Immature natural killer cell (primary cell): Measurements from ENCODE around the gene TBC1D5. TPM values are rescaled to one million over a fixed set of nuclear protein-coding genes. Genes with fewer than 3 reads are reported as not detected.

Experiments
- DNase-seq, 3 donors: peaks; one replicate each; pipeline ENCODE4 v3.0.0; 2022; ENCODE audit warnings: mixed read lengths in 1 of 3
- H3K27ac Mint-ChIP-seq, 6 donors: one replicate each; pipeline ENCODE4 v1.8.0; 2020; ENCODE audit warnings: mixed read lengths in 6 of 6, mild to moderate bottlenecking in 5 of 6, inconsistent platforms in 4 of 6, moderate library complexity in 3 of 6
- H3K27me3 Mint-ChIP-seq, 3 donors: one replicate each; pipeline ENCODE4 v1.8.0; 2020 to 2021; ENCODE audit warnings: low read depth in 3 of 3, mild to moderate bottlenecking in 3 of 3, mixed read lengths in 3 of 3, moderate library complexity in 3 of 3, inconsistent platforms in 1 of 3
- H3K36me3 Mint-ChIP-seq, 3 donors: one replicate each; pipeline ENCODE4 v1.8.0; 2020; ENCODE audit warnings: mixed read lengths in 3 of 3, inconsistent platforms in 2 of 3, mild to moderate bottlenecking in 2 of 3
- H3K4me1 Mint-ChIP-seq, 2 donors: one replicate each; pipeline ENCODE4 v1.8.0; 2020; ENCODE audit warnings: inconsistent platforms in 2 of 2, mild to moderate bottlenecking in 2 of 2, mixed read lengths in 2 of 2, moderate library complexity in 1 of 2
- H3K4me3 Mint-ChIP-seq, 5 donors: one replicate each; pipeline ENCODE4 v1.8.0; 2020; ENCODE audit warnings: mild to moderate bottlenecking in 5 of 5, mixed read lengths in 5 of 5, inconsistent platforms in 3 of 5, moderate library complexity in 3 of 5
- H3K9me3 Mint-ChIP-seq, 6 donors: one replicate each; pipeline ENCODE4 v1.8.0; 2020; ENCODE audit warnings: mild to moderate bottlenecking in 6 of 6, mixed read lengths in 6 of 6, inconsistent platforms in 4 of 6, moderate library complexity in 3 of 6
- polyA plus RNA-seq, 3 donors: library from polyadenylated mRNA; unstranded; fragments of 300-500 nt; fragmentation: Illumina TruSeq; gene quantifications; one replicate each; pipeline ENCODE4 v1.2.3, GENCODE V29; 2021

TBC1D5 gene
- polyA plus RNA-seq, 3 donors from 2014 or later = 20.5 to 49.2 (median 25.8) TPM

DNA sequence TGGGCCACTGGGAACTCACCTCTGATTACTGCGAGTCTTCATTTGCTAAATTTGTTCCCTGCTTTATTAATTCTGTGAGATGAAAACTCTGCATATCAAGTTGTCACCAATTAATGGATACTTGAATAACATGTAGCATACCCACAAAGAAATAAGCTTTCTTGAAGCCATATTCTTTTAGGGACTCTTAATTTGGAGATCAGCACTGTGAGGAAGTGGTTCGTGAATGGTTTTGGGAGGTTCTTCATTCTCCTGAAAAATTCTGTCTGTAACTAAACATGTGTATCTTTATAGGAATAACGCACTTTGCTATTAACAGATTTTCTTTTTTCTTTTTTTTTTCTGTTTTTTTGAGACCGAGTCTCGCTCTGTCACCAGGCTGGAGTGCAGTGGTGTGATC lies 19.1 kb upstream of the TBC1D5 start:
- no peaks in the 10 kb centered on the region for H3K9me3 Mint-ChIP-seq
- H3K4me1 Mint-ChIP-seq = no peaks in the 10 kb centered on the region
- no peak overlapping the region for H3K27ac Mint-ChIP-seq
- no peak for DNase-seq
- H3K36me3 Mint-ChIP-seq = no peaks in the 10 kb centered on the region
- H3K27me3 Mint-ChIP-seq = peaks cover 0 to 3% (median 0%) of the 10 kb centered on the region in 3 donors
- H3K4me3 Mint-ChIP-seq = no peak overlapping the region

GRCh38 chr3:17759901-17760300 lies 17.5 kb upstream of the TBC1D5 start:
- DNase-seq = no peak
- H3K36me3 Mint-ChIP-seq = no peaks in the 10 kb centered on the region
- H3K4me1 Mint-ChIP-seq = no peaks in the 10 kb centered on the region

DNA sequence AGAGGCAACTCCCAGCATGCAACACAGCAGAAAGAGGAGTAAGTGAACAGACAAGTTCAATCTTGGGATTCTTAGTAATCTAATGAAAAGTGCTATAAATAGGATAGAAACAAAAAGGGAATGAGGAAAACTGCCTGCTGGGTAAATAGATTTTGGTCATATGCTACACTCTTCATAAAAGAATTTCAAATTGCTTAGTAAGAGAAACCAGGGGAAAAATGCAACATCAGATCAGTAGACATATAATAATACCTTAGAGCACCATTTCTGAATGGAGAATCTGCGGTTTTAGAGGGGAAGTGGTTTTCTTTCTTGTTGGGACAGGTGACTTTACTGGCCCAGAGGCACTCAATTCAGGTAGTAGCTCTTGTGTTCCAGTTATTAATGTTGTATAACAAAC lies 13.4 kb upstream of the TBC1D5 start:
- no peak overlapping the region for H3K27ac Mint-ChIP-seq
- DNase-seq = no peak

More at GRCh38 chr3:17759901-17760300, 17.5 kb upstream of the TBC1D5 start:
- Mint-ChIP-seq H3K9me3 (no peaks in the 10 kb centered on the region), H3K27me3 (peaks cover 0 to 2% (median 1%) of the 10 kb centered on the region in 3 donors), H3K4me3 (no peak overlapping the region), H3K27ac (no peak overlapping the region)

DNA sequence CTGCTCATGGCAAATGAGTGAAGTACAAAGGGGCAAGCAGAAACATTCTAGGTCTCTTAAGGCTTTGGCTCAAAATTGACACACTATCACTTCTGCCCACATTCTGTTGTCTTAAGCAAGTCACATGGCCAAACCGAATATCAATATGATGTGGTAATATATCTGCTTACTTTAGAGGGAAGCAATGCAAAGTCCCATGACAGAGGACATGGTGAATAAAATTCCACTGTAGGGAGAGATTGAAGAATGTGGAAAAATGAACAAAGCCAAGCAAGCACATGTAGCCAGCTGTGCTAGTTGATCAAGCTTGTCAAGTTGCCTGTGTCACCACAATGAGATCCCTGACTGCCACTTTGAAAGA lies 11.2 kb upstream of the TBC1D5 start:
- H3K9me3 Mint-ChIP-seq = no peaks in the 10 kb centered on the region
- peaks cover 0 to 2% (median 1%) of the 10 kb centered on the region in 3 donors for H3K27me3 Mint-ChIP-seq
- no peak for DNase-seq
- peaks cover 12 to 14% of the 10 kb centered on the region in 2 donors for H3K4me1 Mint-ChIP-seq
- no peak overlapping the region for H3K27ac Mint-ChIP-seq
- no peak overlapping the region for H3K4me3 Mint-ChIP-seq
- no peaks in the 10 kb centered on the region for H3K36me3 Mint-ChIP-seq

More for the DNA sequence above, 13.4 kb upstream of the TBC1D5 start:
- no peaks in the 10 kb centered on the region for H3K36me3 Mint-ChIP-seq
- no peaks in the 10 kb centered on the region for H3K9me3 Mint-ChIP-seq
- H3K4me3 Mint-ChIP-seq = no peak overlapping the region
- no peaks in the 10 kb centered on the region for H3K4me1 Mint-ChIP-seq
- peaks cover 0 to 2% (median 1%) of the 10 kb centered on the region in 3 donors for H3K27me3 Mint-ChIP-seq

DNA sequence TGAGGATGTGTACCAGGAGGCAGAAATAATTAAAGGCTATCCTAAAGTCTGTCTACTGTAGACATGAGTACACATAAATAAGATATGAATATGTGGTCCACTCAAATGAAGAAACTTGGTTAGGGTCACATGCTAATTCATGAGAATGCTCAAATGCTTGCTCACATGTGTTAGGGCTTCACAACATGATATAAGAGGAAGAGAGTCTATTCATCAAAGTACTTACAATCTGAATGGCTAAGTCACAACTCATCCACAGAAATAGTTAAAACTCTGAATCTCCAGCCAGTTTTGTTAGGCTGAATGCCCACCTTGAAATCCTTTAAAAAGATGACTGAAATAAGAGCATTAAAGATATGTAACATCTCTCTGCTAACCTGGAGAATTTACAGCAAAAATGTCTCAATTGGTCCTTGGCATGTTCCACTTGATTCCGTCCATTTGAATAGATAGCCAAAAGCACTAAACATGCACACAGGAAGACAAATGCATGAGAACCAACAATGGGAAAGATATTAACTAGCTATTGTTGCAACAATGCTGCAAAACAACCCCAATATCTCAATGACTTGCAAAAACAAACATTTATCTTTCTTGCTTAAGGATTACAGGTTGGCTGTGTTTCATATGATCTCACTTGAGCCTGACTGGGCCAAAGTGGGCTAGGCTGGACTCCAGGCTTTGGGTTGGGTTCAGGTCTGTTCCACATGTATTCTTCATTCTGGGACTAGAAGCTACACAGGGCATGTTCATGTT lies 10.6 kb upstream of the TBC1D5 start:
- Mint-ChIP-seq H3K4me3 (no peak overlapping the region), H3K9me3 (no peaks in the 10 kb centered on the region), H3K27ac (no peak overlapping the region), H3K4me1 (peaks cover 12 to 14% of the 10 kb centered on the region in 2 donors), H3K27me3 (peaks cover 0 to 2% (median 1%) of the 10 kb centered on the region in 3 donors), H3K36me3 (no peaks in the 10 kb centered on the region)
- no peak for DNase-seq

DNA sequence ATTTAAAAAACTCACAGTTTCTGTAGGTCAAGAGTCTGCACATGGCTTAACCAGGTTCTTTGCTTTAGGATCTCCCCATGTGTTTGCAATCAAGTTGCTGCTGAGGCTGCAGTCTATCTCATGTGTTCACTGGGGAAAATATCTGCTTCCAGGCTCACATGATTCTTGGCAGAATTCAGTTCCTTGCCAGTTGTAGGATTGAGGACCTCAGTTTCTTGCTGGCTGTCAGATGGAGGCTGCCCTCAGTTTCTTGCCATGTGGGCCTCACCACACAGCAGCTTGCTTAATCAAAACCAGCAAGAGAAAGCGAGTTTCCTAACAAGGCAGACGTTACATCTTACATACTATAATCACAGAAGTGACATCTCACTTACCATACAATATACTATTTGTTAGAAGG lies 10.0 kb upstream of the TBC1D5 start:
- no peaks in the 10 kb centered on the region for H3K9me3 Mint-ChIP-seq
- H3K27ac Mint-ChIP-seq = no peak overlapping the region
- no peak overlapping the region for H3K4me3 Mint-ChIP-seq
- peaks cover 0 to 2% (median 0%) of the 10 kb centered on the region in 3 donors for H3K27me3 Mint-ChIP-seq
- H3K4me1 Mint-ChIP-seq = peaks cover 12 to 14% of the 10 kb centered on the region in 2 donors
- DNase-seq = no peak
- H3K36me3 Mint-ChIP-seq = no peaks in the 10 kb centered on the region

DNA sequence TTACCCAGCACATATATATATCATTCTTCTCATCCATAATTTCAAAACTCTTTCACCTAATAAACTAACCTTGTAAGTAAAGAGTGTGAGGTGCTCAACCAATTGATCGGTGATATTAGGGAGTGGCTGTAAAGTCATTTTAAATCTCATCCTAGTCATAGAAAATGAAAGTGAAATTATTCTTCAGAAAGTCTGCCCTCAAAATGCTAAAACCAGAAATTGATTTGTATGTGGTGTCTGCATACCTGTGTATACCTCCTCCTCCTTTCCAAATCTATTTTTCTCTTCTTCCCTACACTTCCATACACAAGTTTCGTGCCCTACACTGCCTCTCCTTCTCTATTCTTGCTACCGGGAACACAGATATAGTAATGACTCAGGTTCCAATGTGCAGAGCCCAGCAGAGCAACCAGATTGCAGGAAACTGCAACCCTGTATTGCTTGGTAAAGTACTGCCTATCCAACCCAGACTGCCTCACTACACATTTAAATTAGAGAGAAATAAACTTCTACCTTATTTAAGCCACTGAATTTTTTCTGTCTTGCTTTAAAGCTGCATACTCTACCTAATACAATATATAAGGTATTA lies 7.4 kb upstream of the TBC1D5 start:
- Mint-ChIP-seq H3K27me3 (peaks cover 0 to 1% (median 0%) of the 10 kb centered on the region in 3 donors), H3K4me3 (peak overlapping the region; percentile 60 to 90 (median 84)), H3K36me3 (no peaks in the 10 kb centered on the region), H3K4me1 (peaks cover 12 to 14% of the 10 kb centered on the region in 2 donors), H3K9me3 (no peaks in the 10 kb centered on the region), H3K27ac (peak overlapping the region; percentile 29 to 88 (median 70))
- DNase-seq = no peak

- H3K27ac Mint-ChIP-seq = peak overlapping the region in 5 of 6 donors; percentile 28 to 76 (median 68)
- no peaks in the 10 kb centered on the region for H3K9me3 Mint-ChIP-seq
- no peak for DNase-seq
- H3K4me1 Mint-ChIP-seq = peaks cover 12 to 14% of the 10 kb centered on the region in 2 donors
- H3K27me3 Mint-ChIP-seq = peaks cover 0 to 1% (median 0%) of the 10 kb centered on the region in 3 donors
- no peaks in the 10 kb centered on the region for H3K36me3 Mint-ChIP-seq
- H3K4me3 Mint-ChIP-seq = peak overlapping the region; percentile 60 to 90 (median 84)
Observed at GRCh38 chr3:17749281-17749680, 6.8 kb upstream of the TBC1D5 start.

- H3K9me3 Mint-ChIP-seq = no peaks in the 10 kb centered on the region
- peaks cover 0 to 1% (median 0%) of the 10 kb centered on the region in 3 donors for H3K27me3 Mint-ChIP-seq
- H3K4me3 Mint-ChIP-seq = peak overlapping the region in 1 of 5 donors; percentile 9
- DNase-seq = no peak
- peaks cover 18 to 21% of the 10 kb centered on the region in 2 donors for H3K4me1 Mint-ChIP-seq
- no peaks in the 10 kb centered on the region for H3K36me3 Mint-ChIP-seq
- no peak overlapping the region for H3K27ac Mint-ChIP-seq
Observed at GRCh38 chr3:17747890-17748247, 5.4 kb upstream of the TBC1D5 start.

DNA sequence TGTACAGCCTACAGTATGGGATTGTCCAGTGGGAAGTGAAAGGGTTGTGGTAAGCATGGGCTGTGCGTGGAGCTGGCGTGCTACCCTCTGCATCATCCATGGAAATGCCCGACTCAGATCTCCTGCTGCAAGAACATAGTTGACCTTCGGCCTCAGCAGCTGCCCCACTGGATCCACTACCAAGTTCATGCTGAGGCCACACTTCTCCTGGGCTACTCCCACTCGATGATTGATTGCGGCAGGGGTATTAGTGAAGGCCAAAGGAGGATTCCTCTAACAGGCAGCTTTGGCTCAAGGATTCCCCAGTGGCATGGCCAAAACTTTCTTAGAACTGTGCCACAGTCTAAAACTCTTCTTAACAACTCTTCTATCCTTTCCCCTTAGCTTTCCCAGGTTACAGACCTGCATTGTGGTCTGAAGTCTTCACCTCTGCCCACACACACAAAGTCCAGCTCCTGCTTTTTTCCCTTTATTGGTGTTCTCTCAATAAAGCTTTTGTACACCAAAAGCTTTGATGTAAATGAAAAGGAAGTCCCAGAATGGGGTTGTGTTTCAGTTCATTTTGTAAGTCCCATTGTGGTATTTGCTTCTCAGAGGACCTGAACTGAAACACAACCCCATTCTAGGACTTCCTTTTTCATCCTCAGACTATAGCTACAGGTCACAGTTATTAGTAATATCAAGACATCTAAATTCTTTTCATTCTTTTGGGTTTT lies 4.9 kb upstream of the TBC1D5 start:
- peak overlapping the region in 1 of 6 donors; percentile 46 for H3K27ac Mint-ChIP-seq
- peaks cover 20 to 23% of the 10 kb centered on the region in 2 donors for H3K4me1 Mint-ChIP-seq
- DNase-seq = no peak
- peaks cover 0 to 5% (median 1%) of the 10 kb centered on the region in 3 donors for H3K27me3 Mint-ChIP-seq
- H3K9me3 Mint-ChIP-seq = no peaks in the 10 kb centered on the region
- H3K4me3 Mint-ChIP-seq = peak overlapping the region in 2 of 5 donors; percentile 9 to 34
- H3K36me3 Mint-ChIP-seq = no peaks in the 10 kb centered on the region

GRCh38 chr3:17745894-17746293 lies 3.5 kb upstream of the TBC1D5 start:
- no peaks in the 10 kb centered on the region for H3K36me3 Mint-ChIP-seq
- no peaks in the 10 kb centered on the region for H3K9me3 Mint-ChIP-seq
- DNase-seq = no peak
- H3K27me3 Mint-ChIP-seq = peaks cover under 1 to 11% (median 3%) of the 10 kb centered on the region in 3 donors
- peaks cover 28 to 32% of the 10 kb centered on the region in 2 donors for H3K4me1 Mint-ChIP-seq
- H3K27ac Mint-ChIP-seq = no peak overlapping the region
- no peak overlapping the region for H3K4me3 Mint-ChIP-seq

DNA sequence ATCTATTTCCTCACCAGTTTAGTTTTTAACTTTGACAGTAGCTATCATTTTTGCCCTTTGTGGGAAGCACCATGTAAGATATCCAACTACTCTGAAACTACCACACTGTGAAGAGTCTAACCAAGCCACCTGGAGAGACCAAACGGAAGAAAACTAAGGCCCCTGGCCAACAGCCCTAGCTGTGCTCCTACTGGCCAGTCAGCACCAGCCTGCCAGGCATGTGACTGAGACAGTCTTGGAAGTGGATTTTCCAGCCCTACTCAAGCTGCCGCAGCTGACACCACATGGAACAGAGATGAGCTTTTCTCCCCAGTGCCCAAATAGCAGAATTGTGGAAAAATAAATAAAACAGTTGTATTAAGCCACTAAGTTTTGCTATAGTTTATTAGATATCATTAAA lies 2.9 kb upstream of the TBC1D5 start:
- H3K27me3 Mint-ChIP-seq = peaks cover 2 to 11% (median 3%) of the 10 kb centered on the region in 3 donors
- H3K9me3 Mint-ChIP-seq = no peaks in the 10 kb centered on the region
- H3K4me1 Mint-ChIP-seq = peaks cover 34 to 38% of the 10 kb centered on the region in 2 donors
- no peaks in the 10 kb centered on the region for H3K36me3 Mint-ChIP-seq
- H3K4me3 Mint-ChIP-seq = no peak overlapping the region
- H3K27ac Mint-ChIP-seq = no peak overlapping the region
- no peak for DNase-seq

- H3K4me3 Mint-ChIP-seq = peak overlapping the region in 4 of 5 donors; percentile 1 to 53 (median 28)
- no peaks in the 10 kb centered on the region for H3K9me3 Mint-ChIP-seq
- H3K4me1 Mint-ChIP-seq = peaks cover 32 to 34% of the 10 kb centered on the region in 2 donors
- peak overlapping the region in 3 of 6 donors; percentile 6 to 54 (median 20) for H3K27ac Mint-ChIP-seq
- no peak for DNase-seq
- no peaks in the 10 kb centered on the region for H3K36me3 Mint-ChIP-seq
- H3K27me3 Mint-ChIP-seq = peaks cover 2 to 11% (median 3%) of the 10 kb centered on the region in 3 donors
Observed at GRCh38 chr3:17744693-17745092, 2.3 kb upstream of the TBC1D5 start.

DNA sequence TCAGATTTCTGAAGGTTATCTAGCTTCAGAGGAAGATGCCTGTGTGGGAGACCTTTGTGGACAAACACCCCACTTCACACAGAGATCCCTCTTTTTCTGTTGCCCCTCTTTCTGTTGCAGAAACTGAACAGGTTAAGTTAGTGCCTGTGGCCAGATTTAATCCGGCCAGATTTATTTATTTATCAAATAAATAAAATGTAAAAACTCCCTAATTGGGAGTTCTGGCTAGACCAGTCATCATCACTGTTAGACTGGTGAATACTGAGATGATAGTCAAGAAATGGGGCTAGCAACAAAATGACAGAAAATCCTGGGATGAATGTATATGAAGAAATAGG lies 1.2 kb upstream of the TBC1D5 start:
- H3K27me3 Mint-ChIP-seq = peaks cover 2 to 11% (median 3%) of the 10 kb centered on the region in 3 donors
- no peaks in the 10 kb centered on the region for H3K9me3 Mint-ChIP-seq
- peak overlapping the region; percentile 90 to 97 (median 92) for H3K27ac Mint-ChIP-seq
- H3K4me3 Mint-ChIP-seq = peak overlapping the region in 4 of 5 donors; percentile 17 to 96 (median 94)
- H3K36me3 Mint-ChIP-seq = no peaks in the 10 kb centered on the region
- DNase-seq = no peak
- H3K4me1 Mint-ChIP-seq = peaks cover 26 to 35% of the 10 kb centered on the region in 2 donors
